Ureter (tissue), 1 donor: Measurements from ENCODE around the gene RAP2B. TPM values are rescaled to one million over a fixed set of nuclear protein-coding genes. Genes with fewer than 3 reads are reported as not detected.
"Not testable (repeated sequence)": the region's sequence is repeated elsewhere in the genome, so short reads cannot be mapped to it uniquely, and the experiment has no call there.

Experiments
- DNase-seq: peaks from one replicate; pipeline ENCODE4 v3.0.0-alpha.2; 2020; ENCODE audit warnings: low spot score
- total RNA-seq: library from RNA; stranded (reverse); gene quantifications from one replicate; pipeline ENCODE4 v1.2.4, GENCODE V29; 2023
- donor health status: DM: yes; HTN: yes; CAD: no.

The RAP2B gene
- 14.9 TPM for total RNA-seq

DNA sequence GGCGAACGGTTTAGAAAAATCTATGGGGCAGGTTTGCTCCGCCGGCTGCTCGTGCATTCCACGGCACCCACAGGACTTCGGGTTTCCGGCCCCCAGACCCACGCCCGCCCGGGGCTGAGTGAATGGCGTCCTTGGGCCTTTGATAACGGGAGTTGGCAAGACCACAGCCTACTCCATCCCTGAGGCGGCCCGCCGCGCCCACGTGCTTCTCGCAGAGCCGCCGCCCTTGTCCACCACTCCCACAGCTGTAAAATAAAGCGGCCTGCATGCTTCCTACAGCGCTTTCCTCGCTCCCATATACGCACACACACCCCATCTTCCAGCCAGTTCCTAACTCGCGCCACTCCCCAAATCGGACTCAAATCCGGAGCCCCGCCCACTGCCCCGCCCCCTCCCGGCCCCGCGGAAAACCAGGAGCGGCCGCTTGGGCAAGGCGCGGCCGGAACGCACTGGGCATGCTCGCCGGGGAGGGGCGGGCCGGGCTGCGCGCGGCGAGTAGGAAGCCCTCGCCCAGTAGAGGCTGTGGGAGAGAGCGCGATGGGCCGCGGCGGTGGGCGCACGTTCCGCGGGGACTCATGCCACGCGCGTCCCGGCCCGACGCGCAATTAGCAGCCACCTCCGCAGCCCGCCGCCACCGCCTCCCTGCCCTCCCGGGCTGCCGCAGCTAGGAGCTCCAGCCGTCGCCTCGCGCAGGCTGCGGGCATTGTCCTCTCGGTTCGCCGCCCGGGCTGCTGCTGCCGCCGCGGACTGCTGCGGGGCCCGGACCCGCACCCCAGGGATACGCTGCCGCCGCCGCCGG is at the start of gene RAP2B:
Gene RAP2B (plus strand): TSS at position 513 of the 799 bp plus-strand sequence. CDS start 468 bp downstream, outside the sequence.
- peak; percentile 99 for DNase-seq

DNA sequence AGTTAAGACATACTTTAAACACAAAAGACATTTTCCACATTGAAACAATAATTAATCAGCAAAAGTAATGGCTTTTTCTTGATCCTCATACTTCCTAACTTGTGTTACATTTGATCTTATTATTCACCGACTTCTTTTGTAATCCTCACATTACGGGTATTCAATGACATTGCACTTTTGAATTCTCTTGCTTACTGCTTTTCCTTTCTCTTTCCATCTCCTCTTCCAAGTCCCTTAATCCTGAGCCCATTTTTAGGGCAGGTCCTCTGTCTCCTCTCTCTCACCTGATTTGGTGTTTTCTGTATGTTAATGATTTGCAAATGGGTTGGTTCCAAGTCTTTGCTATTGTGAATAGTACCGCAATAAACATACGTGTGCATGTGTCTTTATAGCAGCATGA is 48.5 kb upstream of the RAP2B start:
- no peak for DNase-seq

- not testable (repeated sequence) for DNase-seq
These were observed 47.8 kb upstream of the RAP2B start for GRCh38 chr3:153114270-153114669.

- DNase-seq, result no peak
These were observed 46.7 kb upstream of the RAP2B start for GRCh38 chr3:153115326-153115725.

DNA sequence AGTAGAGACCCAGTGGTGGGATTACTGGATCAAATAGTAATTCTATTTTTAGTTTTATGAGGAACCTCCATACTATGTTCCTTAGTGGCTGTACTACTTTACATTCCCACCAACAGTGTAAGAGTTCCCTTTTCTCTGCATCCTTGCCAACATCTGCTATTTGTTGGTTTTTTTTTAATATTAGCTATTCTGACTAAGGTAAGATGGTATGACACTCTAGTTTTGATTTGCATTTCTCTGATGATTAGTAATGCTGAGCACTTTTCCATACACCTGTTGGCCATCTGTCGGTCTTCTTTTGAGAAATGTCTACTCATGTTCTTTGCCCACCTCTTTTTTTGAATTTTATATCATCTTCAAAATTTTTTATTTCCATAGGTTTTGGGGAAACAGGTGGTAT is 34.2 kb upstream of the RAP2B start:
- DNase-seq, result no peak

GRCh38 chr3:153129426-153129825 is 32.6 kb upstream of the RAP2B start:
- no peak for DNase-seq

DNA sequence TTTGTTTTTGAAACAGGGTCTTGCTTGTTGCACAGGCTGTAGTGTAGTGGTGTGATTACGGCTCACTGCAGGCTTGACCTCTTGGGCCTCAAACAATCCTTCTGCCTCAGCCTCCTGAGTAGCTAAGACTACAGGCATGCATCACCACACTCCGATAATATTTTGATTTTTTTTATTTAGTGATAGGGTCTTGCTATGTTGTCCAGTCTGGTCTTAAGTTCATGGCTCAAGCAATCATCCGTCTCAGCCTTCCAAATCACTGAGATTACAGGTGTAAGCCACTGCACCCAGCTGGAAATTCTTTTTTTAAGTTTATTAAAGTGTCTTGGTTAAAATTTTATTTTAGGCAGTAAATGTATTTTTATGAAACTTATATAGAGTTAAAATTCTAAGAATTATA is 32.2 kb upstream of the RAP2B start:
- DNase-seq, result no peak

GRCh38 chr3:153130312-153130977 is 31.6 kb upstream of the RAP2B start:
- DNase-seq, result no peak

DNA sequence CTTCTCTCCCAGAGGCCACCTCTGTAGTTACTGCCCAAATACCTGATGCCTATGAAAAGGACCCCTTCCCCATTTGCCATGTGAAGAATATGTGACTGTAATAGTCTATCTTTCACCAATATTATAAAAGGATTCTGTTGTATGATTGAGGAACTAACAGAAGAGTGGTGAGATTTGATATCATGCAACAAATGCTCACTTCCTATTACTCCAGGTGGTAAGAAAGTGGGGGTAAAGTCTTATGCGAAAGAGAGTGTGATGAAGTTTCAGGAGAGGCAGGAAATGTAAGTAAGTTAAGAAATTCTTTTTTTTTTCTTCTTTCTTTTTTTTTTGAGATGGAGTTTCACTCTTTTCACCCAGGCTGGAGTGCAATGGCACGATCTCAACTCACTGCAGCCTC is 24.4 kb upstream of the RAP2B start:
- DNase-seq, result no peak

GRCh38 chr3:153138276-153139210 is 23.5 kb upstream of the RAP2B start:
- DNase-seq, result peak; percentile 84

- no peak for DNase-seq
These were observed 19.1 kb upstream of the RAP2B start for GRCh38 chr3:153142961-153143360.

GRCh38 chr3:153144071-153144470 is 18.0 kb upstream of the RAP2B start:
- DNase-seq, result no peak

DNA sequence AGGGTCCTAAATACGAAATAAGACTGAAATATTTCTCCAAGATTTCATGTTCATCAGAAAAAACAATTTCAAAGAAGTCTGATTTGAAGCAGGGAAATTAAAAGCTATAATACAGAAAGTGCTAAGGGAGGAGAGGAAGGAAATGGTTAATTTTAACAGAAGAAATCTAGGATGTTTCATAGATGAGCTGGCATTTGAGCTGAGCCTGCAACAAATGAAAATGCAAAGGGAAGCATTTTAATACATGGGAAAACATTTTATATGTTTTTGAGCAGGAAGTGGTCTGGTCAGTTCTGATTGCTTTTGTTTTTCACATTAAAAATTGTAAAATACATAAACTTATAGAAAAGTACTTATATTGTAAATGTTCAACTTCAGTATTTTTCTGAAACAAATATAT is 17.2 kb upstream of the RAP2B start:
- no peak for DNase-seq

DNA sequence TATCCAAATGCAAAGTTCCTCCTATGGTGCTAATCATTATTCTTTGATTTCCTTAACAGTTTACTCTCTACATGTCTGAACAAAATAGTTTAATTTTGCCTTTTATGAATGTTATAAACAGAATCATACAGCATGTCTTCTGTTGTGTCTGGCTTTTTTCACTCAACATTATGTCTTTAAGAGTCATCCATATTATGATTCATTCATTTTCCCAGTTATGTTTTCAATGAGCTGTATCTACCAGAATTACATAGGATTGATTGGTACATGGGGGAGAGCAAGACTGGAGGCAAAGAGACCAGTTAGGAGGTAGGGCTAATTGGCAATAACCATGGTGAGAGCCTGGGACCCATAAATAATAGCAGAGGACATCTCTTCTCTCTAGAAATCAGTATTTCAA is 16.6 kb upstream of the RAP2B start:
- DNase-seq, result no peak

- no peak for DNase-seq
These were observed 15.6 kb upstream of the RAP2B start for GRCh38 chr3:153146191-153147053.

GRCh38 chr3:153150991-153151390 is 11.0 kb upstream of the RAP2B start:
- no peak for DNase-seq

- not testable (repeated sequence) for DNase-seq
These were observed 6.2 kb upstream of the RAP2B start for GRCh38 chr3:153155786-153156185.

DNA sequence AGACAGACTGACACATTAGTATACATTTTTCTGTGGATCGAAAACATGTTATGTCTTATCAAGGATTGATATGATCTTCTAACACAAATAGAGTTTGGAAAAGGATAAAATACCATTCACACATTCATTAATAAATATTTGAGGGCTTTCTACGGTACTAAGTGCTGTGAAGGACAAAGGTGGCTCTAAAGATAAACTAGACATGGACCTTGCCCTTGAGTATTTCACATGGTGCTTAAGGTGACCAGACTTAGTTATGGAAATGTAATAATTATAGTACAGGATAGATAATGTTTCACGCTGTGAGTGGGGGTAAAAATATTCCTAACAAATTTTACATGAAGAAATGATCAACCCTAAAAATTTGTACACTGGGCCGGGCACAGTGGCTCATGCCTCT is 3.8 kb upstream of the RAP2B start:
- DNase-seq, result no peak

- no peak for DNase-seq
These were observed 2.9 kb upstream of the RAP2B start for GRCh38 chr3:153158961-153159735.

DNA sequence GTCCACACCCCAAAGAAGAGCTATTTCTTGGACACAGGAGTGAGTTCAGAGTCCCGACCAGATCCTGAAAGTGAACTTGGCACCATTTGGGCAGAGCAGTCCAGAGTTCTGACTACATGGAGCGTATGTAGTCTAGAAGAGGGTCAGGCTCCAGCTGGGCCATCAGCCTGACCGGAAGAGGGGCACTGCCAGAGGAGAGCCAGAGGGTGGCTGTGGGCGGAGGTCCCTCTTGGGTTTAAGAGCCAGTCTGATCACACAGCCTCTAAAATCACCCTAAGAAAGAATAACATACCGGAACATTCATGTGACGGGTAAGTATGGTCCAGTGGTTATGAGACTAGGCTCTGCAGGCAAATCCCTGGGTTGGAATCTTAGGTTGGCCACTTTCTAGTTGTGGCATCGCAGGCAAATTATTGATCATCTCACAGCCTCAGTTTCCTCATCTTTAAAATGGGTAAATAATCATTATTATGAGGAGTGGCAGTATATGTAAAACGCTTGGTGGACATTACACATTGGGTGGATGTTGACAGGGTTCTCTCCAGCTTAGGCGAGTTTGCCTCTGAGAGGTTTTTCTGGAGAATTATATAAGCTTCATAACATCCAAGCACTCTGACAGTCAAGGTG is 2.1 kb upstream of the RAP2B start:
- no peak for DNase-seq
